Suprapubic skin (tissue), 3 donors: Measurements from ENCODE around the gene GMDS.

ENCODE experiments used
- CTCF ChIP-seq, 2 donors: fragments of 200-600 bp in 1 of 2; fragments of 450-650 bp in 1 of 2; sonication (generic) in 1 of 2; IDR thresholded peaks; one replicate each; pipeline ENCODE4 v1.5.1; 2016 to 2019; ENCODE audit warnings: antibody characterized with exemption in 2 of 2, mild to moderate bottlenecking in 1 of 2, moderate library complexity in 1 of 2
- POLR2A ChIP-seq, 2 donors: fragments of 450-650 bp; IDR thresholded peaks; one replicate each; pipeline ENCODE4 v1.6.1; 2017; ENCODE audit warnings: antibody characterized with exemption in 2 of 2, mild to moderate bottlenecking in 2 of 2, moderate library complexity in 2 of 2

- TF ChIP-seq CTCF (IDR thresholded peaks at IDR 0.05) = no peak
- TF ChIP-seq POLR2A (IDR thresholded peaks at IDR 0.05) = no peak
These were observed 190.8 kb downstream of the GMDS start for GRCh38 chr6:2054516-2055067.
